ENCODE results near the gene PRKCA.

DNA sequence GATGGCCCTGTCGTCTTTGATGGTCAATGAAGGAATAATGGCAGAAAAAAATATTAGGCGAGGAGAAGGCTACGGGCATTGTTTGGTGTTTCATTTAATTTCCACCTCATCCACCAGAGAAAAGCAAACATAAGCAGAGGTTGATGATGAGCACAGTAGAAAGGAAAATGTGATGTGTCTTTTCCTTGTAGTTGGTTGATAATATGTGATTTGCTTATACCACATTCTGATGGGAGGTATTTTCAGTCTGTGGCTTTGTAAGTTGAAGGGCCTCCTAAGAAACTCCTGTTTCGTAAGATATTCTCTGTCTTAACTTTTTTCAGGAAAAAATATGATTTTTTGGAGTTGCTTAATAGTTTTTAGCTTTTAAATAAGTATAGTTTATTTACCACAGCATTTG, 215.7 kb downstream of the PRKCA start:
- no peak for TF ChIP-seq CTCF (IDR thresholded peaks at IDR 0.05)
- TF ChIP-seq POLR2A (IDR thresholded peaks at IDR 0.05): no peak
- no peak for TF ChIP-seq EP300 (IDR thresholded peaks at IDR 0.05)
- no peak for TF ChIP-seq POLR2AphosphoS5 (IDR thresholded peaks at IDR 0.05)

Data from suprapubic skin (tissue), 4 donors.